Measurements from ENCODE around the gene DDT.
A peak's percentile ranks its signal among the peaks of the same experiment; 100 is the strongest.
"Not testable (repeated sequence)": the region's sequence is repeated elsewhere in the genome, so short reads cannot be mapped to it uniquely, and the experiment has no call there.

Gene DDT

GRCh38 chr22:23949764-23950163, 24.5 kb downstream of the DDT start:
- DNase-seq, result not testable (repeated sequence)

GRCh38 chr22:23947391-23947790, 26.9 kb downstream of the DDT start:
- DNase-seq, result not testable (repeated sequence)

- not testable (repeated sequence) for DNase-seq
Observed at GRCh38 chr22:23940166-23940565, 34.1 kb downstream of the DDT start.

GRCh38 chr22:23939017-23939357, 35.3 kb downstream of the DDT start:
- DNase-seq, result no peak

- no peak for DNase-seq
Observed at GRCh38 chr22:23938328-23939016, 35.8 kb downstream of the DDT start.

GRCh38 chr22:23926561-23926960, 47.7 kb downstream of the DDT start:
- DNase-seq, result no peak

GRCh38 chr22:23925020-23925606, 49.1 kb downstream of the DDT start:
- DNase-seq, result peak; percentile 0

- peak; percentile 0 for DNase-seq
Observed at GRCh38 chr22:23922921-23923320, 51.3 kb downstream of the DDT start.

- DNase-seq, result peak; percentile 73
Observed at GRCh38 chr22:23921586-23922201, 52.5 kb downstream of the DDT start.

Data from EL (cell line).